Tibial nerve (tissue), 4 donors: ENCODE data around the gene MAP4K3.

ENCODE experiments used
- CTCF ChIP-seq, 5 experiments: fragments of 200-600 bp in 3 of 5; fragments of 450-650 bp in 2 of 5; sonication (generic) in 3 of 5; IDR thresholded peaks; one replicate each; pipeline ENCODE4 v1.5.1; 2016 to 2019; ENCODE audit warnings: antibody characterized with exemption in 5 of 5, mild to moderate bottlenecking in 3 of 5, moderate library complexity in 2 of 5
- EP300 ChIP-seq, 2 donors: sonication (generic); formaldehyde crosslinking; IDR thresholded peaks; one replicate each; pipeline ENCODE4 v1.6.1; 2017; ENCODE audit warnings: antibody characterized with exemption in 2 of 2, mild to moderate bottlenecking in 1 of 2
- POLR2A ChIP-seq, 2 donors: fragments of 450-650 bp; IDR thresholded peaks; one replicate each; pipeline ENCODE4 v1.6.1; 2017; ENCODE audit warnings: antibody characterized with exemption in 2 of 2, mild to moderate bottlenecking in 2 of 2, moderate library complexity in 2 of 2

DNA sequence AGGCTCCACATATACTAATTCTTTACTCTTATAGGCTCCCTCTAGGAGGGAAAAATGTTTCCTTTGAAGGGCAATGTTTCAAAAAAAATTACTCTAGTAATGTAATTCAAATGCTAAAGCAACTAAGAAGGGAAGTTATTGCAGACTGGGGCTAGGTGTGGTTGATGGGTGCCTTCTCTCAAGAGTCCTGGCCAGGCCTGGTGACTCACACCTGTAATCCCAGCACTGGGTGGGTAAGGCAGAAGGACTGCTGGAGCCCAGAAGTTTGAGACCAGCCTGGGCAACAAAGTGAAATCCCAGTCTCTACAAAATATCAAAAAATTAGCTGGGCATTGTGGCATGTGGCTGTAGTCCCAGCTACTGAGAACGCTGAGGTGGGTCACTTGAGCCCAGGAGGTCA lies 162.1 kb downstream of the MAP4K3 start:
- TF ChIP-seq CTCF (IDR thresholded peaks at IDR 0.05) = no peak
- TF ChIP-seq POLR2A (IDR thresholded peaks at IDR 0.05) = no peak
- TF ChIP-seq EP300 (IDR thresholded peaks at IDR 0.05) = no peak
